H1 (cell line): ENCODE data around the gene TNS4. TPM values are rescaled to one million over a fixed set of nuclear protein-coding genes. Genes with fewer than 3 reads are reported as not detected.

Source experiments
- CTCF ChIA-PET: fragments of 300-600 bp; sonication (Branson Sonifier 250); formaldehyde crosslinking; loops from one replicate; lab custom pipeline; 2021; ENCODE audit not compliant: partially characterized antibody; lab: Charles Lee
- POLR2A ChIA-PET: fragments of 300-600 bp; sonication (Branson Sonifier 250); formaldehyde crosslinking; loops from one replicate; lab custom pipeline; 2021; ENCODE audit warnings: inconsistent platforms; ENCODE audit not compliant: partially characterized antibody; lab: Charles Lee
- DNase-seq, 2 experiments: peaks; one replicate each; pipeline versions ENCODE4 v3.0.0 to v3.0.0-alpha.2; 2010 to 2022; ENCODE audit warnings: low spot score in 2 of 2, low read depth in 1 of 2, mixed read lengths in 1 of 2
- FAIRE-seq: peaks from 2 replicates; lab custom pipeline; 2011; peaks lifted over from hg19 to GRCh38; lab: Jason Lieb, UNC
- H2AFZ ChIP-seq: 2 replicates; pipeline ENCODE4 v1.8.1; 2012; ENCODE audit warnings: low read length, inconsistent platforms
- H2AK5ac ChIP-seq: 2 replicates; pipeline ENCODE4 v1.6.1; 2013; ENCODE audit warnings: low read depth, low read length
- H2BK120ac ChIP-seq: replicated peaks from 2 replicates; pipeline ENCODE3; 2013; ENCODE audit warnings: low read depth, low read length, inconsistent platforms
- H2BK12ac ChIP-seq: 2 replicates; pipeline ENCODE4 v1.6.1; 2013; ENCODE audit warnings: low read depth, low read length
- H2BK15ac ChIP-seq: 2 replicates; pipeline ENCODE4 v1.6.1; 2013; ENCODE audit warnings: low read length
- H2BK20ac ChIP-seq: 2 replicates; pipeline ENCODE4 v1.6.1; 2013; ENCODE audit warnings: low read length
- H2BK5ac ChIP-seq: 2 replicates; pipeline ENCODE4 v1.6.1; 2013; ENCODE audit warnings: low read depth, low read length
- H3K14ac ChIP-seq: 2 replicates; pipeline ENCODE4 v1.6.1; 2013; ENCODE audit warnings: inconsistent platforms; ENCODE audit not compliant: insufficient read length
- H3K18ac ChIP-seq: 2 replicates; pipeline ENCODE4 v1.6.1; 2013; ENCODE audit warnings: low read length; ENCODE audit errors: extremely low read depth
- H3K23ac ChIP-seq: 2 replicates; pipeline ENCODE4 v1.6.1; 2013; ENCODE audit warnings: inconsistent platforms; ENCODE audit not compliant: insufficient read length
- H3K23me2 ChIP-seq: 2 replicates; pipeline ENCODE4 v1.6.1; 2013; ENCODE audit warnings: low read depth, low read length
- H3K27ac ChIP-seq: 2 replicates; pipeline ENCODE4 v1.6.1; 2011; ENCODE audit warnings: low read depth, low read length, inconsistent platforms
- H3K27me3 ChIP-seq, 4 experiments: replicated peaks in 1 of 4; 1 replicate in 1 of 4; 2 replicates in 3 of 4; pipeline versions ENCODE4 v1.6.1 to v1.8.1; 2011 to 2013; ENCODE audit warnings: low read length in 3 of 4, mild to moderate bottlenecking in 3 of 4, inconsistent platforms in 2 of 4, mixed read lengths in 2 of 4, moderate library complexity in 1 of 4; ENCODE audit not compliant: control insufficient read depth in 3 of 4, insufficient read depth in 3 of 4; ENCODE audit errors: extremely low read depth in 1 of 4
- H3K36me3 ChIP-seq, 4 experiments: 2 replicates each; pipeline versions ENCODE4 v1.6.1 to v1.8.1; 2011 to 2013; ENCODE audit warnings: mild to moderate bottlenecking in 4 of 4, low read length in 3 of 4, moderate library complexity in 2 of 4, control low read depth in 1 of 4, inconsistent platforms in 1 of 4; ENCODE audit not compliant: insufficient read depth in 4 of 4, control insufficient read depth in 2 of 4
- H3K4ac ChIP-seq: replicated peaks from 2 replicates; pipeline ENCODE3; 2013; ENCODE audit warnings: low read length, low read depth, mixed read lengths, inconsistent platforms; ENCODE audit not compliant: insufficient read length
- H3K4me1 ChIP-seq, 4 experiments: replicated peaks in 1 of 4; 1 replicate in 1 of 4; 2 replicates in 3 of 4; pipeline versions ENCODE4 v1.6.1 to v1.8.1; 2011 to 2013; ENCODE audit warnings: low read length in 3 of 4, inconsistent platforms in 2 of 4, mixed read lengths in 1 of 4; ENCODE audit not compliant: insufficient read depth in 4 of 4, control insufficient read depth in 3 of 4
- H3K4me2 ChIP-seq, 2 experiments: 2 replicates each; pipeline versions ENCODE4 v1.6.1 to v1.8.1; 2011 to 2013; ENCODE audit warnings: low read depth in 2 of 2, low read length in 2 of 2, control low read depth in 1 of 2, inconsistent platforms in 1 of 2, mild to moderate bottlenecking in 1 of 2; ENCODE audit not compliant: insufficient read depth in 1 of 2
- H3K4me3 ChIP-seq, 4 experiments: fragments of 200-600, 300-600 bp in 1 of 4; sonication (generic), shearing (Covaris generic), sonication (Bioruptor Twin) in 1 of 4; 2 replicates each; pipeline versions ENCODE4 v1.5.1 to v1.8.1; 2011 to 2016; ENCODE audit warnings: low read length in 4 of 4, low read depth in 3 of 4, control low read depth in 2 of 4, inconsistent platforms in 2 of 4, mild to moderate bottlenecking in 2 of 4, mixed read lengths in 1 of 4, moderate library complexity in 1 of 4; ENCODE audit not compliant: insufficient read depth in 2 of 4; ENCODE audit errors: extremely low read depth in 1 of 4
- H3K56ac ChIP-seq: replicated peaks from 2 replicates; pipeline ENCODE3; 2013; ENCODE audit warnings: low read depth, mild to moderate bottlenecking, mixed read lengths, low read length, inconsistent platforms; ENCODE audit not compliant: insufficient read length
- H3K79me1 ChIP-seq: 2 replicates; pipeline ENCODE4 v1.6.1; 2013; ENCODE audit warnings: low read depth, low read length, control low read depth
- H3K79me2 ChIP-seq, 2 experiments: 2 replicates each; pipeline versions ENCODE4 v1.6.1 to v1.8.1; 2012 to 2013; ENCODE audit warnings: low read length in 2 of 2, mild to moderate bottlenecking in 2 of 2, inconsistent platforms in 1 of 2; ENCODE audit not compliant: insufficient read depth in 2 of 2, control insufficient read depth in 1 of 2
- H3K9ac ChIP-seq, 4 experiments: replicated peaks in 1 of 4; 1 replicate in 1 of 4; 2 replicates in 3 of 4; pipeline versions ENCODE4 v1.6.1 to v1.8.1; 2011 to 2013; ENCODE audit warnings: low read depth in 3 of 4, low read length in 3 of 4, control low read depth in 2 of 4, mild to moderate bottlenecking in 2 of 4, moderate library complexity in 2 of 4, inconsistent platforms in 1 of 4; ENCODE audit errors: extremely low read depth in 1 of 4
- H3K9me3 ChIP-seq, 2 experiments: 2 replicates each; pipeline versions ENCODE4 v1.6.1 to v1.8.1; 2012 to 2013; ENCODE audit warnings: mild to moderate bottlenecking in 2 of 2, moderate library complexity in 2 of 2, control low read depth in 1 of 2, inconsistent platforms in 1 of 2, low read depth in 1 of 2, low read length in 1 of 2, mixed read lengths in 1 of 2; ENCODE audit not compliant: insufficient read depth in 2 of 2
- H4K20me1 ChIP-seq, 2 experiments: replicated peaks in 1 of 2; 2 replicates each; pipeline versions ENCODE3 to v1.8.1; 2011 to 2013; ENCODE audit warnings: inconsistent platforms in 2 of 2, low read length in 2 of 2, mild to moderate bottlenecking in 1 of 2; ENCODE audit not compliant: insufficient read depth in 2 of 2, control insufficient read depth in 1 of 2
- H4K5ac ChIP-seq: 2 replicates; pipeline ENCODE4 v1.6.1; 2013; ENCODE audit warnings: low read length, low read depth, mixed read lengths, inconsistent platforms; ENCODE audit not compliant: insufficient read length
- H4K8ac ChIP-seq: 2 replicates; pipeline ENCODE4 v1.8.0; 2013; ENCODE audit warnings: mild to moderate bottlenecking, moderate library complexity, low read length, inconsistent platforms; ENCODE audit not compliant: insufficient read depth; ENCODE audit errors: extremely low read depth
- H4K91ac ChIP-seq: replicated peaks from 2 replicates; pipeline ENCODE3; 2013; ENCODE audit warnings: low read length, mixed read lengths, inconsistent platforms; ENCODE audit not compliant: insufficient read length
- CBX5 ChIP-seq: fragments of 300-800, 300-1000 bp; sonication (generic); IDR thresholded peaks from 2 replicates; pipeline ENCODE4 v1.7.1; 2016; ENCODE audit warnings: antibody characterized with exemption, low read length, low read depth
- CHD2 ChIP-seq: IDR thresholded peaks from 2 replicates; pipeline ENCODE4 v1.6.1; 2012; ENCODE audit warnings: low read length, improper control_type of control experiment
- EGR1 ChIP-seq: IDR thresholded peaks from 2 replicates; pipeline ENCODE4 v1.6.1; 2011; ENCODE audit warnings: low read depth, low read length, borderline replicate concordance
- KDM1A ChIP-seq: fragments of 200-600, 300-600 bp; sonication (generic); IDR thresholded peaks from 2 replicates; pipeline ENCODE4 v1.7.1; 2016; ENCODE audit warnings: mild to moderate bottlenecking, low read length, borderline replicate concordance
- KDM5A ChIP-seq: fragments of 200-600 bp; IDR thresholded peaks from 2 replicates; pipeline ENCODE4 v1.7.1; 2012; ENCODE audit warnings: mild to moderate bottlenecking, low read length, inconsistent platforms, mixed read lengths
- NANOG ChIP-seq: IDR thresholded peaks from 2 replicates; pipeline ENCODE4 v1.6.1; 2011; ENCODE audit warnings: low read length, low read depth, mild to moderate bottlenecking, inconsistent platforms; ENCODE audit not compliant: insufficient read depth, poor library complexity, severe bottlenecking
- PHF8 ChIP-seq: fragments of 200-600 bp; sonication (generic); conservative IDR thresholded peaks from 2 replicates; pipeline ENCODE4 v1.7.1; 2012; ENCODE audit warnings: low read depth, mild to moderate bottlenecking, inconsistent platforms, low read length, moderate library complexity
- RBBP5 ChIP-seq: IDR thresholded peaks from 2 replicates; pipeline ENCODE4 v1.7.1; 2012; ENCODE audit warnings: low read depth, mild to moderate bottlenecking, inconsistent platforms, low read length, moderate library complexity, borderline replicate concordance
- RXRA ChIP-seq: IDR thresholded peaks from 2 replicates; pipeline ENCODE4 v1.6.1; 2011; ENCODE audit warnings: low read depth, mild to moderate bottlenecking, low read length, moderate library complexity; ENCODE audit not compliant: insufficient read depth
- SAP30 ChIP-seq: fragments of 300-600 bp; sonication (generic); IDR thresholded peaks from 2 replicates; pipeline ENCODE4 v1.7.1; 2012; ENCODE audit warnings: low read length, moderate library complexity, mild to moderate bottlenecking, inconsistent platforms; ENCODE audit not compliant: insufficient read depth, insufficient replicate concordance
- SP2 ChIP-seq: IDR thresholded peaks from 2 replicates; pipeline ENCODE4 v1.6.1; 2012; ENCODE audit warnings: mild to moderate bottlenecking, low read length, inconsistent platforms
- SP4 ChIP-seq: IDR thresholded peaks from 2 replicates; pipeline ENCODE4 v1.6.1; 2012; ENCODE audit warnings: low read length, inconsistent platforms
- SUZ12 ChIP-seq: fragments of 200-600 bp; sonication (generic); IDR thresholded peaks from 2 replicates; pipeline ENCODE4 v1.6.1; 2012; ENCODE audit warnings: mild to moderate bottlenecking, inconsistent platforms, low read length, moderate library complexity, mixed read lengths
- WGBS, 2 experiments: shearing (Covaris generic) in 1 of 2; methylation state at CpG; one replicate each; pipeline versions ENCODE4 v1.1.6 to v1.1.7; 2013 to 2015; ENCODE audit warnings: low lambda C conversion rate in 2 of 2, mixed read lengths in 2 of 2, inconsistent platforms in 1 of 2, low coverage in 1 of 2, missing lambda C conversion rate in 1 of 2; ENCODE audit not compliant: insufficient replicate concordance in 2 of 2, insufficient coverage in 1 of 2, insufficient read length in 1 of 2; ENCODE audit errors: extremely low coverage in 1 of 2, missing lambda C conversion rate in 1 of 2; 5-methylcytosine and 5-hydroxymethylcytosine counted together
- polyA plus RNA-seq, 7 experiments: library from polyadenylated mRNA; depleted of rRNA in 3 of 7; stranded (reverse) in 5 of 7; unstranded in 2 of 7; fragments of >200 nt in 5 of 7; fragments of 200-250 nt in 2 of 7; gene quantifications; 1 replicate in 5 of 7; 2 replicates in 1 of 7; 4 replicates in 1 of 7; pipeline versions ENCODE4 v1.2.1 to v1.2.3, GENCODE V29; 2011 to 2013; ENCODE audit warnings: missing spikeins in 2 of 7, mixed read lengths in 2 of 7
- total RNA-seq: library from RNA; stranded (reverse); fragmentation: NEBNext Ultra II Directional; extraction: Animal tissue kit (Norgen Biotek cat#: 25700); gene quantifications from 2 replicates; pipeline ENCODE4 v1.2.1, GENCODE V29; 2021
- TF ChIP-seq, protein P1 (sequence below): IDR thresholded peaks from 2 replicates; pipeline ENCODE4 v1.6.1; 2012; ENCODE audit warnings: inconsistent platforms

The TNS4 gene
- total and polyA plus RNA-seq, 2 of the 8 experiments (the other 6 are each of a cell fraction or from before 2014, with no cell fraction given), result 0.20 to 0.21 TPM

DNA sequence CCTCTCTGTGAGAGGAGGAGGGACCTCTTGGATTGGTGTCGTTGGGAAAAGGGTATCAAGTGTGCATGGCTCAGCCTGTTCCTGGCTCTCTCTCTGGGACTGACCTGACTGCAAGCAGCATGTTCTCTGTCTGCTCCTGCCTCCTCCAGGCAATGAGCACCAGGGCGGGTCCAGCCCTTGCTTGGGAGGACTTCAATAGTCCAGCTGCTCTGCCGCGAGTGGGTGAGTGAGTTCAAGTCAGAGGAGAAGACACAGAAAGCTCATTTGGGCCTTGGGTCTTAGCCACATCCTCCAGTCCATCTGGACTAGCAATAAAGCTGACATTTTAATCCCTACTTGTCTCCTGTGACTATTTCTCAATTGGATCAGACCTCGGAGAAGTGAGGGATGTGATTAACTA is 25.2 kb upstream of the TNS4 start:
- no peak overlapping the region for H4K91ac ChIP-seq
- DNase-seq (no peak), FAIRE-seq (no peak)
- H3K79me2 ChIP-seq, result no peaks in the 10 kb centered on the region
- no peak overlapping the region for H3K4me3 ChIP-seq
- H2BK20ac ChIP-seq, result 0 out of 2 replicates have a peak overlapping the region, but pooled peaks have one; percentile 55
- H3K27me3 ChIP-seq, result no peaks in the 10 kb centered on the region
- H3K79me1 ChIP-seq, result no peaks in the 10 kb centered on the region
- H2AFZ ChIP-seq, result 0 out of 2 replicates have a peak overlapping the region, but pooled peaks have one; percentile 14
- no peak overlapping the region for H2BK5ac ChIP-seq
- no peak overlapping the region for H3K23ac ChIP-seq
- H3K23me2 ChIP-seq, result no peaks in the 10 kb centered on the region; the same call in 1 of the 2 replicates
- H2BK12ac ChIP-seq, result peak overlapping the region; percentile 51; the same call in 1 of the 2 replicates
- 0 out of 7 replicates have a peak, but pooled peaks cover 0 to 4% (median 0%) of the 10 kb centered on the region in 4 experiments for H3K4me1 ChIP-seq
- no peak overlapping the region for H3K27ac ChIP-seq
- POLR2A ChIA-PET, result no interaction called here
- H3K18ac ChIP-seq, result no peak overlapping the region
- peaks cover 0 to 5% of the 10 kb centered on the region in 2 experiments; a peak in 1 of 4 replicates for H3K9me3 ChIP-seq
- H3K14ac ChIP-seq, result no peak overlapping the region
- H4K8ac ChIP-seq, result no peak overlapping the region
- no peak overlapping the region for H2BK120ac ChIP-seq
- H3K4ac ChIP-seq, result no peak overlapping the region
- 94% methylated on average over 5 of the region's 5 CpGs; no CpG with 5 or more reads in 1 of the 2 experiments for WGBS, 2 experiments
- no peak overlapping the region for H4K5ac ChIP-seq
- H2AK5ac ChIP-seq, result no peak overlapping the region
- H3K4me2 ChIP-seq, result no peak overlapping the region
- H3K9ac ChIP-seq, result no peak overlapping the region
- no peak overlapping the region for H2BK15ac ChIP-seq
- CTCF ChIA-PET, result interaction anchor here (0.8 to 19.4 kb wide), 7 partner anchors 11 to 165 kb away, joined by 3 to 435 read pairs (median 4); partner anchors contain the start of gene IGFBP4
- H3K56ac ChIP-seq, result no peak overlapping the region
- no peaks in the 10 kb centered on the region for H4K20me1 ChIP-seq
- no peaks in the 10 kb centered on the region for H3K36me3 ChIP-seq
- TF ChIP-seq SAP30 (no peak), CHD2 (no peak), NANOG (no peak), RBBP5 (no peak), SUZ12 (no peak), CBX5 (no peak), KDM5A (no peak), EGR1 (no peak), SP2 (no peak), RXRA (no peak), KDM1A (no peak), PHF8 (no peak), SP4 (no peak)
- TF ChIP-seq, protein P1, sequence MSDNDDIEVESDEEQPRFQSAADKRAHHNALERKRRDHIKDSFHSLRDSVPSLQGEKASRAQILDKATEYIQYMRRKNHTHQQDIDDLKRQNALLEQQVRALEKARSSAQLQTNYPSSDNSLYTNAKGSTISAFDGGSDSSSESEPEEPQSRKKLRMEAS, result no peak
